SK-N-SH (cell line): ENCODE data around the gene GAB2. TPM values are rescaled to one million over a fixed set of nuclear protein-coding genes. Genes with fewer than 3 reads are reported as not detected.
A peak's percentile ranks its signal among the peaks of the same experiment; 100 is the strongest.

Experiments
- CTCF ChIA-PET: fragments of 300-600, 350-600 bp; formaldehyde crosslinking; extraction: SDS; loops from one replicate; lab custom pipeline; 2021; lab: Yijun Ruan, JAX
- POLR2A ChIA-PET: fragments of 350-600 bp; sonication (Branson Sonifier 250); formaldehyde crosslinking; extraction: SDS; loops from one replicate; lab custom pipeline; 2020; ENCODE audit warnings: antibody characterized with exemption, inconsistent platforms; lab: Yijun Ruan, JAX
- DNase-seq: peaks from one replicate; pipeline ENCODE4 v3.0.0; 2012
- H2AFZ ChIP-seq: fragments of 200-600 bp; sonication (generic); 2 replicates; pipeline ENCODE4 v1.8.1; 2016; ENCODE audit warnings: antibody characterized with exemption, mild to moderate bottlenecking, low read depth
- H3F3A ChIP-seq: fragments of 200-600 bp; sonication (generic); replicated peaks from 2 replicates; pipeline ENCODE3; 2016; ENCODE audit warnings: antibody characterized with exemption, mild to moderate bottlenecking; ENCODE audit not compliant: insufficient read depth
- H3K27ac ChIP-seq, 2 experiments: fragments of 200-500 bp in 1 of 2; fragments of 200-600 bp in 1 of 2; sonication (Bioruptor generic) in 1 of 2; sonication (generic), shearing (Covaris generic) in 1 of 2; 2 replicates each; pipeline versions ENCODE4 v1.5.1 to v1.6.1; 2014 to 2016; ENCODE audit warnings: low read depth in 2 of 2, inconsistent platforms in 1 of 2, low read length in 1 of 2, mild to moderate bottlenecking in 1 of 2, mixed read lengths in 1 of 2
- H3K27me3 ChIP-seq: fragments of 200-600 bp; sonication (generic), shearing (Covaris generic); 2 replicates; pipeline ENCODE4 v1.6.1; 2016; ENCODE audit warnings: mixed run types; ENCODE audit not compliant: insufficient read depth
- H3K36me3 ChIP-seq, 2 experiments: fragments of 200-500 bp in 1 of 2; fragments of 200-600 bp in 1 of 2; sonication (Bioruptor generic) in 1 of 2; sonication (generic) in 1 of 2; replicated peaks in 1 of 2; 2 replicates each; pipeline versions ENCODE3 to v1.5.1; 2014 to 2016; ENCODE audit warnings: low read length in 1 of 2, mild to moderate bottlenecking in 1 of 2; ENCODE audit not compliant: insufficient read depth in 2 of 2, control insufficient read depth in 1 of 2
- H3K4me1 ChIP-seq, 2 experiments: fragments of 200-500 bp in 1 of 2; fragments of 200-600 bp in 1 of 2; sonication (Bioruptor generic) in 1 of 2; sonication (generic), shearing (Covaris generic) in 1 of 2; 2 replicates each; pipeline versions ENCODE4 v1.5.1 to v1.6.1; 2014 to 2016; ENCODE audit warnings: low read depth in 1 of 2, low read length in 1 of 2, mixed run types in 1 of 2; ENCODE audit not compliant: insufficient read depth in 2 of 2, control insufficient read depth in 1 of 2
- H3K4me2 ChIP-seq: fragments of 200-600 bp; sonication (generic), shearing (Covaris generic); 2 replicates; pipeline ENCODE4 v1.6.1; 2017; ENCODE audit warnings: mixed run types
- H3K4me3 ChIP-seq, 2 experiments: fragments of 200-500 bp in 1 of 2; fragments of 200-600 bp in 1 of 2; sonication (Bioruptor generic) in 1 of 2; sonication (generic), shearing (Covaris generic) in 1 of 2; 2 replicates each; pipeline versions ENCODE4 v1.5.1 to v1.8.1; 2014 to 2016; ENCODE audit warnings: low read depth in 2 of 2, inconsistent platforms in 1 of 2, low read length in 1 of 2, mild to moderate bottlenecking in 1 of 2, mixed read lengths in 1 of 2, moderate library complexity in 1 of 2
- H3K79me2 ChIP-seq: fragments of 200-600 bp; sonication (generic); 2 replicates; pipeline ENCODE4 v1.8.1; 2017; ENCODE audit warnings: mild to moderate bottlenecking; ENCODE audit not compliant: insufficient read depth
- H3K9ac ChIP-seq: fragments of 200-600 bp; sonication (generic); 2 replicates; pipeline ENCODE4 v1.6.1; 2017; ENCODE audit warnings: mixed run types
- H3K9me2 ChIP-seq: fragments of 200-600 bp; sonication (generic); 2 replicates; pipeline ENCODE4 v1.6.1; 2017; ENCODE audit warnings: mixed run types
- H3K9me3 ChIP-seq: fragments of 200-600 bp; sonication (generic); 2 replicates; pipeline ENCODE4 v1.6.1; 2017; ENCODE audit warnings: mixed run types, mild to moderate bottlenecking, moderate library complexity
- H4K20me1 ChIP-seq: fragments of 200-600 bp; sonication (generic); 2 replicates; pipeline ENCODE4 v1.6.1; 2017; ENCODE audit warnings: mild to moderate bottlenecking, mixed run types; ENCODE audit not compliant: insufficient read depth
- ELF1 ChIP-seq: IDR thresholded peaks from 2 replicates; pipeline ENCODE4 v1.4.0; 2012
- EP300 ChIP-seq, 2 experiments: IDR thresholded peaks; 2 replicates each; pipeline versions ENCODE4 v1.4.0 to v1.6.1; 2012; ENCODE audit warnings: borderline replicate concordance in 1 of 2, low read depth in 1 of 2, low read length in 1 of 2
- FOSL2 ChIP-seq: IDR thresholded peaks from 2 replicates; pipeline ENCODE4 v1.4.0; 2012; ENCODE audit warnings: low read depth, mild to moderate bottlenecking, moderate library complexity, borderline replicate concordance
- GABPA ChIP-seq: IDR thresholded peaks from 2 replicates; pipeline ENCODE4 v1.4.0; 2012; ENCODE audit warnings: low read depth, mild to moderate bottlenecking
- GATA2 ChIP-seq: sonication (generic); formaldehyde crosslinking; IDR thresholded peaks from 2 replicates; pipeline ENCODE4 v1.5.0; 2020; ENCODE audit warnings: mild to moderate bottlenecking, missing genetic modification reagents
- JUND ChIP-seq: IDR thresholded peaks from 2 replicates; pipeline ENCODE4 v1.4.0; 2012
- MEF2A ChIP-seq: IDR thresholded peaks from 2 replicates; pipeline ENCODE4 v1.4.0; 2012; ENCODE audit warnings: low read depth, borderline replicate concordance
- MXI1 ChIP-seq: IDR thresholded peaks from 2 replicates; pipeline ENCODE4 v1.6.1; 2012; ENCODE audit warnings: mild to moderate bottlenecking, low read depth, low read length, improper control_type of control experiment
- NRF1 ChIP-seq: IDR thresholded peaks from 2 replicates; pipeline ENCODE4 v1.6.1; 2012; ENCODE audit warnings: low read depth, mild to moderate bottlenecking, low read length
- POLR2AphosphoS5 ChIP-seq: IDR thresholded peaks from 2 replicates; pipeline ENCODE4 v1.6.1; 2012; ENCODE audit warnings: low read depth, low read length
- RAD21 ChIP-seq: IDR thresholded peaks from 2 replicates; pipeline ENCODE4 v1.6.1; 2012; ENCODE audit warnings: mild to moderate bottlenecking, low read length
- RFX5 ChIP-seq: IDR thresholded peaks from 2 replicates; pipeline ENCODE4 v1.6.1; 2012; ENCODE audit warnings: mild to moderate bottlenecking, improper control_type of control experiment, low read length
- SIN3A ChIP-seq: IDR thresholded peaks from 2 replicates; pipeline ENCODE4 v1.6.1; 2012; ENCODE audit warnings: low read depth, mild to moderate bottlenecking, low read length, moderate library complexity, borderline replicate concordance
- TCF12 ChIP-seq: IDR thresholded peaks from 2 replicates; pipeline ENCODE4 v1.4.0; 2012
- TEAD4 ChIP-seq: IDR thresholded peaks from 2 replicates; pipeline ENCODE4 v1.4.0; 2012; ENCODE audit warnings: mild to moderate bottlenecking, borderline replicate concordance; ENCODE audit not compliant: insufficient read depth
- WGBS: methylation state at CpG from one replicate; pipeline ENCODE4 v1.1.6; 2017; ENCODE audit warnings: low lambda C conversion rate; 5-methylcytosine and 5-hydroxymethylcytosine counted together
- polyA plus RNA-seq, 3 experiments: library from polyadenylated mRNA; depleted of rRNA; stranded (reverse); fragments of >200 nt; gene quantifications; 2 replicates each; pipeline ENCODE4 v1.2.3, GENCODE V29; 2012
- TF ChIP-seq, protein P1 (sequence below): fragments of 150-350 bp; IDR thresholded peaks from 2 replicates; pipeline ENCODE4 v1.6.1; 2017; ENCODE audit warnings: antibody characterized with exemption, low read length, low read depth, borderline replicate concordance
- TF ChIP-seq, protein P2 (sequence below): IDR thresholded peaks from 2 replicates; pipeline ENCODE4 v1.4.0; 2012; ENCODE audit warnings: low read depth, borderline replicate concordance
- TF ChIP-seq, protein P3 (sequence below): IDR thresholded peaks from 2 replicates; pipeline ENCODE4 v1.4.0; 2012; ENCODE audit warnings: low read depth, borderline replicate concordance

The GAB2 gene
- polyA plus RNA-seq, 1 of the 3 experiments (the other 2 are of a cell fraction) = 5.6 TPM

DNA sequence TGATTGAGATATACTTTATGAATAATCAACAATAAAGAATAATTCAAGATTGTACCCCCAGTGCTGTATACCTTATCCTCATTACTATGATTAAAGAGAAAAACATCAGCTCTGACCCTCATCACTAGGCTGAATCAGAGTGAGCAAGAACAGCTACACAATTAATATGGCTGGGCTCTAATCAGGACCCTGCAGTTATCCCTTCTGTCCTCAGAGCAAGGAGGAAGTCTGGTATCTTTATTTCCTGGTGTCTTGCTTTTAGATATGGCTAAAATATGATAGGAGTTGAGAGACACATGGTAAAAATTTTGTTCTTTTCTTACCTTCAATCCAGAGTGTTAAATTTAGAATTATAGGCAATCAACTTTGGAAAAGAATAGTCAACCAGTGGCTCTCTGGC is 28.6 kb upstream of the GAB2 start:
- H3F3A ChIP-seq = no peaks in the 10 kb centered on the region
- H3K9me3 ChIP-seq = no peaks in the 10 kb centered on the region
- TF ChIP-seq NRF1 (no peak), GATA2 (CRISPR knock-in tag) (no peak), GABPA (no peak), JUND (no peak), RAD21 (no peak), ELF1 (no peak), TEAD4 (no peak), POLR2AphosphoS5 (no peak), EP300 (IDR thresholded peaks at IDR 0.05; ENCODE audit: borderline replicate concordance in 1 of 2, low read depth in 1 of 2, low read length in 1 of 2) (no peak), TCF12 (no peak), RFX5 (no peak), MXI1 (no peak)
- TF ChIP-seq, protein P1, sequence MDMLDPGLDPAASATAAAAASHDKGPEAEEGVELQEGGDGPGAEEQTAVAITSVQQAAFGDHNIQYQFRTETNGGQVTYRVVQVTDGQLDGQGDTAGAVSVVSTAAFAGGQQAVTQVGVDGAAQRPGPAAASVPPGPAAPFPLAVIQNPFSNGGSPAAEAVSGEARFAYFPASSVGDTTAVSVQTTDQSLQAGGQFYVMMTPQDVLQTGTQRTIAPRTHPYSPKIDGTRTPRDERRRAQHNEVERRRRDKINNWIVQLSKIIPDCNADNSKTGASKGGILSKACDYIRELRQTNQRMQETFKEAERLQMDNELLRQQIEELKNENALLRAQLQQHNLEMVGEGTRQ = no peak
- TF ChIP-seq, protein P2, sequence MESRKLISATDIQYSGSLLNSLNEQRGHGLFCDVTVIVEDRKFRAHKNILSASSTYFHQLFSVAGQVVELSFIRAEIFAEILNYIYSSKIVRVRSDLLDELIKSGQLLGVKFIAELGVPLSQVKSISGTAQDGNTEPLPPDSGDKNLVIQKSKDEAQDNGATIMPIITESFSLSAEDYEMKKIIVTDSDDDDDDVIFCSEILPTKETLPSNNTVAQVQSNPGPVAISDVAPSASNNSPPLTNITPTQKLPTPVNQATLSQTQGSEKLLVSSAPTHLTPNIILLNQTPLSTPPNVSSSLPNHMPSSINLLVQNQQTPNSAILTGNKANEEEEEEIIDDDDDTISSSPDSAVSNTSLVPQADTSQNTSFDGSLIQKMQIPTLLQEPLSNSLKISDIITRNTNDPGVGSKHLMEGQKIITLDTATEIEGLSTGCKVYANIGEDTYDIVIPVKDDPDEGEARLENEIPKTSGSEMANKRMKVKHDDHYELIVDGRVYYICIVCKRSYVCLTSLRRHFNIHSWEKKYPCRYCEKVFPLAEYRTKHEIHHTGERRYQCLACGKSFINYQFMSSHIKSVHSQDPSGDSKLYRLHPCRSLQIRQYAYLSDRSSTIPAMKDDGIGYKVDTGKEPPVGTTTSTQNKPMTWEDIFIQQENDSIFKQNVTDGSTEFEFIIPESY = no peak
- TF ChIP-seq, protein P3, sequence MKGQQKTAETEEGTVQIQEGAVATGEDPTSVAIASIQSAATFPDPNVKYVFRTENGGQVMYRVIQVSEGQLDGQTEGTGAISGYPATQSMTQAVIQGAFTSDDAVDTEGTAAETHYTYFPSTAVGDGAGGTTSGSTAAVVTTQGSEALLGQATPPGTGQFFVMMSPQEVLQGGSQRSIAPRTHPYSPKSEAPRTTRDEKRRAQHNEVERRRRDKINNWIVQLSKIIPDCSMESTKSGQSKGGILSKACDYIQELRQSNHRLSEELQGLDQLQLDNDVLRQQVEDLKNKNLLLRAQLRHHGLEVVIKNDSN = no peak
- H2AFZ ChIP-seq = no peak overlapping the region
- H3K9ac ChIP-seq = no peak overlapping the region
- no peaks in the 10 kb centered on the region for H3K27me3 ChIP-seq
- H3K36me3 ChIP-seq = peaks cover 5 to 13% of the 10 kb centered on the region in 2 experiments
- ChIA-PET POLR2A (no interaction called here), CTCF (no interaction called here)
- H3K4me1 ChIP-seq = peaks cover 0 to under 1% of the 10 kb centered on the region in 2 experiments; a peak in 1 of 4 replicates
- no peak overlapping the region for H3K4me2 ChIP-seq
- peak overlapping the region in 1 of 2 experiments; percentile 75; a peak in 2 of 4 replicates for H3K27ac ChIP-seq
- peak; percentile 23 for DNase-seq
- no peaks in the 10 kb centered on the region for H4K20me1 ChIP-seq
- no peak overlapping the region for H3K4me3 ChIP-seq
- H3K79me2 ChIP-seq = no peaks in the 10 kb centered on the region
- no peaks in the 10 kb centered on the region for H3K9me2 ChIP-seq

DNA sequence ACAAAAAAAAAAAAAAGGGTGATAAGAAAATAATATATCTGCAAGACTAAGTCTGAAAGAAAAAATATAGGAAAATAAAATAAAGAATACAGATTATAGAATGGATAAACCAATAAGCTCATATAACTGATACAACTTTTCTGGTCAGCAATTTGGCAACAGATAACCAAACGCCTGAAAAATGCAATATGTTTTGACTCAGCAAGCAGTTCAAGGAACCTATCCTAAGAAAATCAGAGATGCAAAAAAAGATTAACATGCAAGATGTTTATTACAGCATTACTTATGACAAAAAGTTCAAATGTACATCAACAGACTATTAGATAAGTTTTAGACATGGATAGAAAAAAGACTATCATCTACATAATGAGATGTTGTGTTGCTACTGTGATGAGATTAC is 27.1 kb upstream of the GAB2 start:
- no peak overlapping the region for H3K4me3 ChIP-seq
- CTCF ChIA-PET = no interaction called here
- TF ChIP-seq NRF1 (no peak), ELF1 (no peak), SIN3A (no peak), FOSL2 (no peak), GABPA (no peak), MEF2A (no peak)
- TF ChIP-seq, all 33 proteins: peak for 0

More for the DNA sequence above, 27.1 kb upstream of the GAB2 start:
- POLR2A ChIA-PET = interaction anchor here (1.2 kb wide), 1 partner anchor 58 kb away, joined by 3 read pairs; no protein-coding TSS in a partner anchor
- Histone ChIP-seq H3F3A (no peaks in the 10 kb centered on the region), H3K9me3 (no peaks in the 10 kb centered on the region), H3K4me1 (no peaks in the 10 kb centered on the region; a peak in 1 of 4 replicates), H3K27me3 (no peaks in the 10 kb centered on the region), H3K9me2 (no peaks in the 10 kb centered on the region), H3K9ac (no peak overlapping the region), H3K79me2 (no peaks in the 10 kb centered on the region), H4K20me1 (no peaks in the 10 kb centered on the region), H3K36me3 (peaks cover 5 to 13% of the 10 kb centered on the region in 2 experiments), H2AFZ (no peak overlapping the region), H3K4me2 (no peak overlapping the region), H3K27ac (no peak overlapping the region; a peak in 1 of 4 replicates)
- 91% methylated on average over 1 of the region's 1 CpG for WGBS
- DNase-seq = no peak
